Measurements from ENCODE around the gene NCKAP5.

- TF ChIP-seq TBL1XR1 (IDR thresholded peaks at IDR 0.05; ENCODE audit: low read length in 2 of 2): no peak
- TF ChIP-seq TEAD2 (tag; IDR thresholded peaks at IDR 0.05): no peak
- TF ChIP-seq SIN3A (IDR thresholded peaks at IDR 0.05; ENCODE audit: borderline replicate concordance in 2 of 2, control insufficient read depth in 1 of 2, low read depth in 2 of 2, low read length in 2 of 2): no peak
- TF ChIP-seq GATA2 (CRISPR knock-in tag; IDR thresholded peaks at IDR 0.05): no peak
- TF ChIP-seq RCOR1 (IDR thresholded peaks at IDR 0.05; ENCODE audit: borderline replicate concordance in 1 of 2, low read depth in 2 of 2, low read length in 2 of 2): no peak
Measured at GRCh38 chr2:133553838-133554408, 14.3 kb downstream of the NCKAP5 start.

Data from K562 (cell line).